GOT3 (cell line): ENCODE data around the gene MYH14.
"Not testable (repeated sequence)": the region's sequence is repeated elsewhere in the genome, so short reads cannot be mapped to it uniquely, and the experiment has no call there.

Experiments used
- DNase-seq: peaks from one replicate; lab custom pipeline; 2025; ENCODE audit warnings: mixed read lengths; lab: John Stamatoyannopoulos, UW

Gene MYH14

DNA sequence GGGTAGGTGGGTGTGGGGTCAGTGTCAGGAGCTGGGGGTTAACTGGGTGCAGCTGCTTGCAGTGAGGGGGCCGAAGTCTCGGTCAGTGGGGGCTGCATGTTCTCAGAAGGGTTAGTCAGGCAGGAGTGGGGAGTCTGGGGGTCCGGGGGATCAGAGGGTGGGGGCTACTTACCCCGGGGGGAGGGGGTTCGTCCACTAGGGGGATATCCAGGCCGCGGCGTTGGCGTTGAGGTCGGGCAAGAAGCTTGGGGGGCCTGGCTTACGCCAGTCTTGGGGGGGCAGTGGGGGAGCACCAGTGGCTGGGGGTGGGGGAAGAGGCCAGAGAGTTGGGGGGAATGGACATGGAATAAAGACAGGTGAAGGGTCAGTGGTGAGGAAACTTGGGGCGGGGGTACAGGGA lies 116.6 kb downstream of the MYH14 start:
- DNase-seq = no peak

DNA sequence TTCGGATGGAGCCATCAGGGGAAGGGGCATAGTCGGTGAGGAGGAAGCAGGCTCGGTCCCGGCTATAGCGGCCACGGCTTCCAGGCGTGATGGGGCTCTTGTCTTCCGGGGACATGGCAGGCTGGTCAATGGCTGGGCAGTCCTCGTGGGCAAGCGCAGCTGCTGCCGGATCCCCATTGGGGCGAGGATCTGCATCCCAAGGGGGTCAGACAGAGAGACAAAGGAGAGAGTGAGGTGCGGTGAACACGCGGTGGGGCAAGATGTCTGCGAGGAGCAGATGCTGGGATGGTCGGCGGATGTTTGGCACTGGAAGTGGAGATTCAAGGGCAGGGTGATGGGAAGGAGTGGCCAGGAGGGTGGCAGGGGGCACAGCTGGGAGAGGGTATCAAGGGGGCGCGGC lies 117.2 kb downstream of the MYH14 start:
- no peak for DNase-seq

DNA sequence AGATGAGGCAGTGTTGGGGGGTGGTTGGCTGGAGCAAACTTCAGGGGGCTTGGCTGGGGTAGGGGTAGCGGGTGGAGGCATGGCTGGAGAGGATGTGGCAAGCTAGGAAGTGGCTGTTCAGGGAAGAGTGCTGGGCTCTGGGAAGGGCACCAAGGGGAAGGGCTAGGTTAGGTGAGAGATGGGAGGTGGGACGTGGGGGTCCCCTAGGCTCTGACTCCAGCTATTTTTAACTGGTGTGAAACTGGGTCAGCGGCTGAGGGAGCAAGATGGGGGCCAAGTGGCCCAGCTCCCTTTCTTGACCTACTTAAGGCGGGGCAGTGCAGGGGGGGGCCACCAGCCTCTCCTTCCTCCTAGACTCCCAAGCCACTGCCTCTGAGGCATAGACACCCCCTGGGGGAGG lies 118.4 kb downstream of the MYH14 start:
- DNase-seq = no peak

DNA sequence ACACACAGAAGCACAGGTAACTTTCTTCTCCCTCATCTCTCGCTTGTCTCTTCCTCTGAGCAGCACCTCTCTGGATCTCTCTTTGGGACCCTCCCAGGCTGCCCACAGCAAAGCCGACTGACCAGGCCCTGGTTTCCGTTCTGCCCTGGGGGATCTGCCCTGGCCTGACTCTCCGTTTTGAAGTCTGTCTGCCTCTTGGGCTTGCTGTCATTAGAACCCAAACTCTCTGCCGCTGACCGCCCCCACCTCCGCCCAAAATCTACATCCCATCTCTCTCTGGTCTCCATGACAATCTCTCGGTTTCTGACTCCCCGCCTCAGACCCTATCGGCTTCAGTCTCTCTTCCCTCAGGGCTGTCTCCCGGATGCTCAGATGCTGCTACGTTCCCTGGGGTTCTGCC lies 118.8 kb downstream of the MYH14 start:
- no peak for DNase-seq

DNA sequence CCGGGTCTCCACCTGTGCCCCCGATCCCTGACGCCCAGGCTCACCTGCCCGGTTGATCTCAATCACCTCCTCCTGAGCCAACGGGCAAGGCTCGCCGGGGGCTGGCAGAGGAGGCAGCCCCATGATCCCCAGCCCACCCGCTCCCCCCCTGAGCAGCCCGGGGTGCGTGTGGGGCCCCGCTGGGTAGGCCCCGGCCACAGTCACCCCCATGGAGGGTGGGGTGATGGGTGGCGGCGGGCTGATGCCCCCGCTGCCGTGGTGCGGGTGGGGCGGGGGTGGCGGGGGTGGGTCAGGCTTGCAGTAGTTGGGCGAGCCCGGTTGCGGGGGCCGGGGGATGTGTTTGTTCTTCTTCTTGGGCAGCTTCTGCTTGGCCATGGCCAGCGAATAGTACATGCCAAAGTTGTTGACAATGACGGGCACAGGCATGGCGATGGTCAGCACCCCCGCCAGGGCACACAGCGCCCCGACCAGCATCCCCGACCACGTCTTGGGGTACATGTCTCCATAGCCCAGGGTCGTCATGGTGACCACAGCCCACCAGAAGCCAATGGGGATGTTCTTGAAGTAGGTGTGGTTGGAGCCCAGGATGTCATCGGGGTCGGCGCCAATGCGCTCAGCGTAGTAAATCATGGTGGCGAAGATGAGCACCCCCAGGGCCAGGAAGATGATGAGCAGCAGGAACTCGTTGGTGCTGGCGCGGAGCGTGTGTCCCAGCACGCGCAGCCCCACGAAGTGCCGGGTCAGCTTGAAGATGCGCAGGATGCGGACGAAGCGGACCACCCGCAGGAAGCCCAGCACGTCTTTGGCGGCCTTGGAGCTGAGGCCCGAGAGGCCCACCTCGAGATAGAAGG lies 119.7 kb downstream of the MYH14 start:
- no peak for DNase-seq

DNA sequence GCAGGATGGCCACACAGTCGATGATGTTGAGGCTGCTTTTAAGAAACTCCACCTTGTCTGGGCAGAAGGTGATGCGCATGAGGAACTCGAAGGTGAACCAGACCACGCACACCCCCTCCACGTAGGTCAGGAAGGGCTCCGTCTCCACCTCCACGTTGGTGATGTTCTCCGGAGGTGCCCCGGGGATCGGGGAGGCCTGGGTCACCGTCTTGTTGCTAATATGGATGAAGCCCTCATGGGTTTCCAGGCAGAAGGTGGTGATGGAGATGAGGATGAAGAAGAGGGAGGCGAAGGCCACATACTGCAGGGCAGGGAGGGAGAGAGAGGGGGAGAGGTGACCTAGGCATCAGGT lies 120.3 kb downstream of the MYH14 start:
- no peak for DNase-seq

DNA sequence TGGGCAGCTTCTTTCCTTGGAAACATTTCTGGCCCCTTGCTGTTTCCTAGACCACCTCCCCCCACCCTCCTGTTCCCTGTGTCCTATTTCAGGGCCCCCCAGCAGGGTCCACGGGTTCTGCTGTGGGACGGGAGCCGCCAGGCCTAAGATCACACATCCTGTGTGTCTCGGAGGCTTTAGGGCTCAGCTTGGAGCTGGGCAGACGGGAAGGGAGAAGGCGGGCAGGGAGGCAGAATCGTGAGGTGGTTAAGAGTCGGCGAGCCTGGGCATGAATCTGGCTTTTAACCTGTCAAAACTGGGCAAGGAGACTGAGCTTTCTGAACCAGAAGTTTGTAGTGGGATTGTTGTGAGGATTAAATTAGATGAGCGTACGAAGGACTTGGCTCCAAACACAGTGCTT lies 120.9 kb downstream of the MYH14 start:
- no peak for DNase-seq

DNA sequence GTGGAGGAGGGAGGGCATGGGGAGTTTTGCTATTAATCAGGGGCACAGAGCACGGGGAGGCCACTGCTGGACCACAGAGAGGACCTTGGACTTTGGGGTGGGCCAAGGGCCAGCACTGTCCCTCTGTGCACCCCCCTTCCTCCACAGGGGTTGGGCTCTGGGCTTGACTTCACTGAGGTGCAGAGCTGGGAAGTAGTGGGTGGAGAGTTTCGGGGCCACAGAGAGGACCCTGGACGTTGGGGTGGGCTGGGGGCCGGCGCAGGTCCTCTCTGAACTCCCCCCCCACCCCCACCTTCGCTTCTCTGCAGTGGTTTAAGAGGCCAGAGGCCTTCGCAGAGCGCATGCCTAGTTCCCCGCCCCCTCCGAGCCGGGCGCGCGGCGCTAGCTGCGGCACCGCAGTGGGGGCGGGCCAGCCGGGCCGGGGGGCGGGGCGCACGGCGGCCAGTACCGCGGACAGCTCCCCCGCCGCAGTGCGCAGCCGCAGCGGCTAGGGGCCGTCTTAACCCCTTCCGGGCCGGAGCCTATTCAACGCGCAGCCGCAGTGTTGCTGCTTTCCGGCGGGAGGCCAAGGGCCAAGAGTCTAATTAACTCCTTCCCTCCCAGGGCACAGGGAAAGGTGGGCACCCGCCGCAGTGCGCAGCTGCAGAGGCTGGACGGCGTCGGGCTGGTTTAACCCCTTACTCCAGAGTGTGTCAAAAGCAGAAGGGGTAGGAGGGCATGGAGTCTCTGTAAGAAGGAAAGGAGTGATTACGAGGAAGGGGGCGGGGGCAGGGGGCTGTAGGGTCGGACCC lies 122.1 kb downstream of the MYH14 start:
- peak; percentile 30 for DNase-seq

DNA sequence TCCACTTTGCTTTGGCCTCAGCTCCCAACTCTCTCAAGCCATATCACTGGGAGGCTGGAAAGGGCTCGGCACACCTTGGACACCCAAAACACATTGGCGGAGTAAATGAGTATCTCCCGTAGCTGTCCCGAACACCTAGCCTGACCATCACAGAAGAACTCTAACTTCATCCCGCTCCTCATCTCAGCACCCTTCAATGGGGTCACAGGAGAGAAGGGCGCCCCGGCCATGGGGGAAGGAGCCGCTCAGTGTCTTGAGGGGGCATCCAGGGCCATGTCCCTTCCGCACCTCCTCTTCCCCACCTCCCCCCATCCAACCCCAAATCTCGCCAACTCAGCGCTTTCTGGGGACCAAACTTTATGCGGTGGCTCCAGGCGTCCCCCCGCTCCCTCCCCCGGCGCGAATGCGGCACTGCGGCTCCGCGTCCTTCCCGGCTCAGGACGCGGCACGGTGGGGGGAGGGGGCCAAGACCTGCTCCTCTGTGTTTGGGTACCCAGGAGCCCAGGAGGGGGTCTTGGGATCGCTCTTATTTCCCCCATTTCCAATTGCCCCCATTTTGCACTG lies 122.8 kb downstream of the MYH14 start:
- no peak for DNase-seq

DNA sequence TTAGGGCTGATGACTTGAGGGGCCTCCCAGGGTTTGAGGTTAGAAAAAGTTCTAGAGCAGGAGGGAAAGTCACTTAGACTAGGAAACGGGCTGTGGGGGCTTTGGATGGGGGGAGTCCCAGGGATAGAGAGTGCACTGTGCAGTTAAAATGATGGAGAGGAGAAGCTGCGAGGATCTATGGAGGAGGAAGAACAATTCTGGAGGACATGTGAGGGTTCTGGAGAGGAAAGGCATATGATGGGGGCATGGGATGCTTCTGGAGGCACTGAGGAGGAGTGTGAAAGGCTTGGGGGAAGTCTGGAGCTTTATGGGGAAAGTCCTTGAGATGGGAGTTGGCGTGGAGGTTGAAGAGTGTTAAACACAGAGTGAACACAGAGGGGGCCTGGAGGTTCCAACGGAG lies 123.6 kb downstream of the MYH14 start:
- DNase-seq = no peak

DNA sequence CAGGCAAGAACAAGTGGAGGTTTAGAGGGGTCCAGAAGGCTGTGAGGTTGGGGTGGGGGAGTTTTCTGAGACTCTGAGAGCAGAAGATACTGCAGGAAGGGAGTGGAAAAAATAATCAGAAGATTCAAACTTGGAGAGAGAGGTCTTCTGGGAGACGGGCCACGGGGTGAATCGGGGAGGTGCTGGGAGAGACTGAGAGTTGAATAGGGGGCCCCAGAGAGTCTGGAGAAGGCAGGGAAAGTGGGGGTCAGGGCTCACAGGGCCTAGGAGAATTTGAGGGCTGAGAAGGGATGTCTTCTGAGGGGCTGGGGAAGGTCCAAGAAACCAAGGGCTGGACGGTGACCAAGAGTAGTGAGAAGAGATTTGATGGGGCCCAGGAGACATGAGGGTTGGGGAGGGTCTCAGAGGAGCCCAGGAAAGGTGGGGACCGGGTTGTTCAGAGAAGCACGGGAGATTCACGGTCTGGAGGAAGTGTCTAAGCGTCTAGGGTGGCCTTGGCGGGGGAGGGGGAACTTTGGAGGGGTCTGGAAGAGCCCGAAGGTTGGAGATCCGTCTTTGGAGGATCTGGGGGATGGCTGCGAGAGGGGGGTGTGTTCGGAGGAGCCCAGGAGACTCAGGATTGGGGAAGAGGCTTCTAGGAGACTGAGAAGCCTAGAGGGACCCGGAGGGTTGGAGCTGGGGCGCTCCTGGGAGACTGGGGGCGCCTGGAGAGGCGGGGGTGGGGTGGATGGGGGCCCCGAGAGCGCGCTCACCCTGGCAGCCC lies 124.2 kb downstream of the MYH14 start:
- DNase-seq = no peak

DNA sequence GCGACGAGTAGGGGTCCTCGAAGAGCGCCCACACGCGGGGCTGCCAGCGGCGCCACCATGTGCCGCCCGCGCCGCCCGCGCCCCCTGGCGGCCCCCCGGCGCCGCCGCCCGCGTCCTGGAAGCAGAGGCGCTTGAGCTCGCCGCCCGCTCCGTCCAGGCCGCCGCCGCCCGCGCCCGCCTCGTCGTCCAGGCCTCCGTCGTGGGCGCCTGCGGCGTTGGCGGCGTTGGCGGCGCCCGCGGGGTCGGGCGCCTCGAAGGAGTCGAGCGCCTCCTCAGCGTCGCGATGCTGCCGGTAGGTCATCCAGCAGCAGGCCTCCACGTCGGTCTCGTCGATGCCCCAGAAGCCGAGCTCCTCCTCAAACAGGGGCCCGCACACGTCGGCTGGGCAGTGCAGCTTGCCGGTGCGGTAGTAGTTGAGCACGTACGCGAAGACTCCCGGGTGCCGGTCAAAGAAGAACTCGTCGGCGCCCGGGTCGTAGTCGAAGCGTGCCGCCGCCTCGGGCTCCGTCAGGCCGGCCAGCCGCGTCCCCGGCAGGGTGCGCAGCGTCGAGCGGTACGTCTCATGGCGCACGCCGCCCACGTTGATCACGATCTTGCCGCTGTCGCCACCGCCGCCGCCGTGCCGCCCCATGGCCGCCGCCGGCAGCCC lies 124.9 kb downstream of the MYH14 start:
- DNase-seq = no peak

DNA sequence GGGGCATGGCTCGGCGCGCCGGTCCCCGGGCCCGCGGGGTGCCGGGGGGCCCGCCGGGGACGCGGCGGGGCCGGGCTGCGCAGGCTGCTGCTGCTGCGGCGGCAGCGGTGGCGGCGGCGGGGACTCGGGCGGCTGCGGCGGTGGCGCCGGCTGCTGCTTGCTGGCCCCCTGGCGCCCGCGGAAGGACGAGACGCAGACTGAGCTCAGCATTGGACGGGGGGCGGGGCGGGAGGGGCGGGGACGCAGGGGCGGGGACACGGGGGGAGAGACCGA lies 125.4 kb downstream of the MYH14 start:
- DNase-seq = no peak

DNA sequence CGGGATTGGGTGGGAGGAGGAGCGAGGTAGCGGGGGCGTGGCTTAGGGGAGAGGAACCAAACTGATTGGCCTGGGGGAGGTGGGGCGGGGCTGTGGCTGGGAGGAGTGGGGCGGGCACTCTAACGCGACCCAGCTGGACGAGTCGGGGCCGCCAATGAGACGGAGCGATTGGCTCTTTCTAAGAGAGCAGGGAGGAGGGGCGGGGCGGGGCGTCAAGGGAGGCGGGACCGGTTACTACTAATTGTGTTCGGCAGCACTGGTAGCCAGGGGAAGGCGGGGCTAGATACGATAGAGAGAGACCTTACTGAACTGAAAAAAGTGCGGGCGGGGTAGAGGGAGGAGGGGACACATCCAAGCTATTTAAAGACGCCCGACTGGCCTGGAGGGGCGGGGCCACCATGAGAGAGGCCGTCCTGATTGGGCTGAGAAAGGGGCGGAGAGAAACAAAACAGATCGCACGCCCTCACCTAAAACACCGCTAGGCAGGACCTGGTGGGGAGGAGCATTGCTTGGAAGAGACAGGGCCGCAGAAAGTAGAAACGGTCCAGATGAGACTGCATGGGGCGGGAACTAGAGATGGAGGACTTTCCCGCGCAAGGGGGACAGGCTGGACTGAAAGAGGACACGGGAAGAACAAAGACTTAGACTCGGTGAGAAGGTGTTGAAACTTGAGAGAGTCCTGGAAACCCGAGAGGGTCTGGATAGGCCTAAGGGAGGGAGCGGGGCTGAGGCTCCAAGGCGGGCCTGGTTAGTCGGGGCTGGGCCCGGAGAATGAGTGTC lies 125.9 kb downstream of the MYH14 start, which contains the start of gene KCNC3:
Gene KCNC3 (minus strand): TSS at position 232 of the 780 bp plus-strand sequence. CDS start 295 bp downstream, outside the sequence.
- DNase-seq = peak; percentile 73

DNA sequence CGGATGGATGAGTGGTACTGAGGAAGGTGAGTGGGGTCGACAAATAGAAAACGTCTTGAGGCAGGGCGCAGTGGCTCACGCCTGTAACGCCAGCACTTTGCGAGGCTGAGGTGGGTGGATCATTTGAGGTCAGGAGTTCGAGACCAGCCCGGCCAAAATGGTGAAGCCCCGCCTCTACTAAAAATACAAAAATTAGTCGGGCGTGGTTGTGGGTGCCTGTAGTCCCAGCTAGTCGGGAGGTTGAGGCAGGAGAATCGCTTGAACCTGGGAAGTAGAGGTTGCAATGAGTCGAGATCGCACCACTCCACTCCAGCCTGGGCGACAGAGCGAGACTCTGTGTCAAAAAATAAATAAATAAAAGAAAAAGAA lies 126.5 kb downstream of the MYH14 start:
- DNase-seq = not testable (repeated sequence)

DNA sequence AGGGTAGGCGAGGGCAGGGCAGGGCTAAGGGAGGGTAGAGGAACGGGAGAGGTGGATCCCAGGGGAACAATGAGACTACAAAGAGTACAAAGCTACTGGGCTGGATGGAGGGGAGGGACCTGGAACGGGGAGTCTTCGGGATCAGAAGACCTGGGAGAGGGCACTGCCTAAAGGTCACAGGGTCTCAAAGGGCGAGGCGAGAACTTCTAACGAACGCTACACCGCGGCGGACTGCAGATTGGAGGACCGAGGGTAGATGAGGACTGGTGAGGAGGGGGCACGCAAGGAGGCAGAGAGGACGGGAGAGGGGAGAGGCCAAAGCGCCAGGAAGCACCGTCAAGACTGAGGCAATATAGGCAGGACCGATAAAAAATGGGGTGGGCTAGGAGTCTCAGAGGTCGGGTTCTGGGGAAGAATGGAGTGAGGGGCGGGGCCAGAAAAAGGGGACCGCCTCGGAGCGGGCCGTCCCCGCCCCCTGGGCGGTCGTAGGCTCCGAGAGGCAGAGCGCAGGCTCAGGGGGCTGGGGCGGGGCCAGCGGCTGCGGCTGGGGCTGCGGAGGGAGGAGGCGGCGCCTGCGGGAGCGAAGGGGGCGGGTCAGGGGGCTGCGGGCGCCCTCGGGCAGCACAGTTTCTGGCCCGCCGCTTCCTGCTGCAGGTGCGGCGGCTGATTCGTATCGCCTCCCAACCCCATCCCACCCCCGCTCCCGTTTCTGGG lies 127.1 kb downstream of the MYH14 start:
- DNase-seq = no peak

DNA sequence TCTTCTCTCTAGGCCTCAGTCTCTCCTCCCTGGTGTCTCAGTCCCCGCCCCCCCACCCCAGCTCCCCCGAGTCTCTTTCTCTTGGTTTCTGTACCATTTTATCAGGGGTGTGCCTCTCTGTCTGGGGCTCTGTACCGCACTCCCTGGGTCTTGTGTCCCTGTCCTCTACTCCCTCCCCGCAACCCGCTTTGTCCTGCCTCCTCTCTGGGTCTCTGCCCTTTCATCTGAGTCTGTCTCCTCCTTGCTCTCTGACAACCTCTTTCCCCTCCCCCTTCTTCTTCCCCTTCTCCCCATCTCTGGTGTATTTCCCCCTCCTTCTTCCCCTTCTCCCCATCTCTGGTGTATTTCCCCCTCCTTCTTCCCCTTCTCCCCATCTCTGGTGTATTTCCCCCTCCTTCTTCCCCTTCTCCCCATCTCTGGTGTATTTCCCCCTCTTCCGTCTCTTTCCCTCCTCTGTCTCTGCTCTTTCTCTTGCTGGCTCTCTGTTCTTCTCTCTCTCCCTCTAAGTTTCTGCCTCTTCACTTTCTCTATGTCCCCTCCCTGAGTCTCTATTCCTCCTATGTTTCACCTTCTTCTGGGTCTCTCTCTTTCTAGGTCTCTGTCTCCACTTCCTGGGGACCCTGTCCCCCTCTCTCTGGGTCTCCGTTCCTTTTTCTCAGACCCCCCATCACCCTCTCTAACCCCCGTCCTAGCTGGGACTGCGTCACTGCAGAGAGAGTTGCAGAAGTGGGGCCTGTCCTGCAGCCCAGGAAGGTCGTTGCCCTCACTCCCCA lies 128.0 kb downstream of the MYH14 start:
- no peak for DNase-seq

DNA sequence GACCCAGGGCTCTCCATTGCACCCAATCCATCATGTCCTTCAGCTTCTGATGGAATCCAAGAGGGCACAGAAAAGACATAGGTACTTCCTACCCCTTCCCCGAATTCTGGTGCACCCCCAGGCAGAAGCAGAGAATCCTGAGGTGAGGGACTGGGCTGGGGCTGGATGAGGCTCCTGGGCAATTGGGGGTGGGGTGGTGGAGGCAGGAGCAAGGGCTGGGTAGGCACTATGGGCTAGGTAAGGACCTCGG lies 128.5 kb downstream of the MYH14 start:
- no peak for DNase-seq

DNA sequence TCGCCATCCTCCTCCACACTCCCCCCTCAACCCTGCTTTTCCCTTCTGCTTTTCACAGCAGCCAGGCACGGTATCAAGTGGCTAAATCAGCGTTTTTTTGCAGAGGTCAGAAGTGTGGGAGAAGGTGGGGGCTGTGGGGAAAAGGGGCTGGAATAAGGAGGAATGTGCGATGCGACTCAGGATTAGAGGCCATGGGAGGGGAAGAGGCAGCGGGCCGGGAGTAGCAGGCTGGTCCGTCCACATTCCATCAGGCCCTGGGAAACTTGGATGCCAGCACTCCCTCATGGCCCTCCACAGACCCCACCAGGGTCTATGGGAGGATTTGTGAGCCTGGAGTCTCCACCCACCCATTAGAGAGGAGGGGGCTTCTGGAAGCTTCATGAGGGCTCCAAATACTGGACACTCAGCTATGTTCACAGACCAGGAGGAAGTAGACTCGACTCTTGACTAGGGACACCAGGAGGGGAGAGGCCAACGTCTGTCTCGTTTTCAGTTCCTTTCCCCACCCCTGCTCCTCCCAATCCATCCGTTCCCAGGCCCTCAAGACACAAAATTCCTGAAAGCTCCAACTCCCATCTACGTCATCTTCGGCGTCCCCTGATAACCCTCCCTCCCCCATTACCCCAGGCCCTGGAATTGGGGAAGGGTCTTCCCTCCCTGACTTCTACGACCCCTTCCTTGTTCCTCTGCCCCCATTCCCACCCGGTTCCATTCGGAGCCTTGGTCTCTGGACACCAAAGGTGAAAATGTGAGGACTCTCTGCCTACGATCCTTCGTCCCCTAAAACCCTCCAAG lies 129.0 kb downstream of the MYH14 start:
- no peak for DNase-seq
